Progenitor cell of endocrine pancreas (in vitro differentiated cells): Measurements from ENCODE around the gene HTN3. TPM values are rescaled to one million over a fixed set of nuclear protein-coding genes. Genes with fewer than 3 reads are reported as not detected.

Experiments
- DNase-seq: peaks from one replicate; pipeline ENCODE4 v3.0.0; 2021; ENCODE audit warnings: low spot score; ENCODE audit not compliant: unreplicated experiment
- H3K27ac Mint-ChIP-seq: 2 replicates; pipeline ENCODE4 v1.8.0; 2021; ENCODE audit warnings: mild to moderate bottlenecking, moderate library complexity, mixed read lengths
- H3K27me3 Mint-ChIP-seq: 2 replicates; pipeline ENCODE4 v1.8.0; 2021; ENCODE audit warnings: mixed read lengths
- H3K36me3 Mint-ChIP-seq: 2 replicates; pipeline ENCODE4 v1.8.0; 2022; ENCODE audit warnings: mixed read lengths; ENCODE audit not compliant: insufficient read depth
- H3K4me1 Mint-ChIP-seq: 2 replicates; pipeline ENCODE4 v1.8.0; 2021; ENCODE audit warnings: low read depth, mixed read lengths
- H3K4me3 Mint-ChIP-seq: 2 replicates; pipeline ENCODE4 v1.8.0; 2021; ENCODE audit warnings: low read depth, mild to moderate bottlenecking, moderate library complexity, mixed read lengths
- H3K9me3 Mint-ChIP-seq: 2 replicates; pipeline ENCODE4 v1.8.0; 2021; ENCODE audit warnings: low read depth, mixed read lengths
- total RNA-seq: library from RNA; stranded (reverse); gene quantifications from 2 replicates; pipeline ENCODE4 v1.2.1, GENCODE V29; 2021
- TF ChIP-seq, protein P1 (sequence below): fragments of 200-600 bp; sonication (generic); IDR thresholded peaks from one replicate; pipeline ENCODE4 v1.5.0; 2021; ENCODE audit warnings: antibody characterized with exemption, mild to moderate bottlenecking; ENCODE audit not compliant: unreplicated experiment

The HTN3 gene
- total RNA-seq, 1 donor from 2014 or later: not detected

DNA sequence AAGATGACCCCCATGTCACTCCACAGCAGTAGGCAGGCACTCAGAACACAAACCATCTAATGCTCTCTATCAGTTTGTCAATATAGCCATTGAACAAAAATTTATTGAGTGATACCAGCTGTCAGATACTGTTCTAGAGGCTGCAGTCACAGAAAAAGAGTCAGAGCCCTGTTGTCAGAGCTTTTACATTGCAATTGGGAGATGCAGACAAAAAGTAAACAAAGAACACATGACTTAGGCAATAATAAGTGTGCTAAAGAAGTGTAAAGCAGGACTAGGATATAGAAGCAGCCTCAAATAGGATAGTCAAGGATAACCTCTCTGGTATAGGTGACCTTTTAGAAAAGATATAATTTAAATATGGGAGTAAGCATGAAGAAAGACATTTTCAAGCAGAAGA, 30.9 kb downstream of the HTN3 start:
- peaks cover 10% of the 10 kb centered on the region for H3K9me3 Mint-ChIP-seq
- no peak for DNase-seq
- H3K27ac Mint-ChIP-seq: peak overlapping the region; percentile 1
- H3K36me3 Mint-ChIP-seq: peaks cover 2% of the 10 kb centered on the region
- no peaks in the 10 kb centered on the region for H3K27me3 Mint-ChIP-seq
- peaks cover 7% of the 10 kb centered on the region for H3K4me1 Mint-ChIP-seq
- TF ChIP-seq, protein P1, sequence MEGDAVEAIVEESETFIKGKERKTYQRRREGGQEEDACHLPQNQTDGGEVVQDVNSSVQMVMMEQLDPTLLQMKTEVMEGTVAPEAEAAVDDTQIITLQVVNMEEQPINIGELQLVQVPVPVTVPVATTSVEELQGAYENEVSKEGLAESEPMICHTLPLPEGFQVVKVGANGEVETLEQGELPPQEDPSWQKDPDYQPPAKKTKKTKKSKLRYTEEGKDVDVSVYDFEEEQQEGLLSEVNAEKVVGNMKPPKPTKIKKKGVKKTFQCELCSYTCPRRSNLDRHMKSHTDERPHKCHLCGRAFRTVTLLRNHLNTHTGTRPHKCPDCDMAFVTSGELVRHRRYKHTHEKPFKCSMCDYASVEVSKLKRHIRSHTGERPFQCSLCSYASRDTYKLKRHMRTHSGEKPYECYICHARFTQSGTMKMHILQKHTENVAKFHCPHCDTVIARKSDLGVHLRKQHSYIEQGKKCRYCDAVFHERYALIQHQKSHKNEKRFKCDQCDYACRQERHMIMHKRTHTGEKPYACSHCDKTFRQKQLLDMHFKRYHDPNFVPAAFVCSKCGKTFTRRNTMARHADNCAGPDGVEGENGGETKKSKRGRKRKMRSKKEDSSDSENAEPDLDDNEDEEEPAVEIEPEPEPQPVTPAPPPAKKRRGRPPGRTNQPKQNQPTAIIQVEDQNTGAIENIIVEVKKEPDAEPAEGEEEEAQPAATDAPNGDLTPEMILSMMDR: no peak
- no peak overlapping the region for H3K4me3 Mint-ChIP-seq

DNA sequence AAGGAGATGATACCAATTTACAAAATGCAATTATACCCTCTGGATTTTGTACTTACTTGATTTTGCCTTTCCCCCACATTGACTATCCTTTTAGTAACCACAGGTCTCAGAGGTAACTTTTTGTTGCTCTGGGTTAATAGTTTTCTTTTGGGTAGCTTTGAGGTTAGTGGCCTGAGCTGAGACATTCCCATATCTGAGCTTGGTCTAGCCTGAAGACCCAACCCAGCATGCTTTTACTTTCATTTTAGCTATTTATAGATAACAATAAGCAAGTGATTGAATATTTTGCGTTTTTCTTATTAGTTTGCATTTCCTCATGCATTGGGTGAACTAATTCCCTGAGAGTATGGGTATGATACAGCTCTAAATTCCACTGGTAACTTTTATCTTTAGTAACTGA, 33.7 kb downstream of the HTN3 start:
- TF ChIP-seq, protein P1: no peak
- H3K36me3 Mint-ChIP-seq: no peaks in the 10 kb centered on the region
- no peaks in the 10 kb centered on the region for H3K27me3 Mint-ChIP-seq
- H3K9me3 Mint-ChIP-seq: peaks cover 2% of the 10 kb centered on the region
- no peak overlapping the region for H3K27ac Mint-ChIP-seq
- no peak overlapping the region for H3K4me3 Mint-ChIP-seq
- DNase-seq: no peak
- H3K4me1 Mint-ChIP-seq: peaks cover 20% of the 10 kb centered on the region

DNA sequence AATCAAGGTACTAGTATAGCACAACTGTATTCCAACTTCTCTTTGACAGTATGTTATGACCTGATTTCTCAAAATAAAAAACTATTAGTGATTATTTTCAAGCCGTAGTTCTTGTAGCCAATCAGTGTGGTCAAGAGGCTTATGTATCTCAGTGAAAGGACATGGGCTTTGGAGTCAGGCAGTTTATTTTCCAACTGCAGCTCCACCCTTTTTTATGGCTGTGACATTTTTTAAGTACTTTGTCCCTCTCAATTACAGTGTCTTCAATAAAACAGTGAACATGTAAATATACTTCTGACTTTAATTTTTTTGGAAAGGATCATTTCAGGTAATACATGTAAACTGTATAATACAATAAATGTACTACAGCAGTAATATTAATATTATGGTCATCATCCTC, 51.9 kb downstream of the HTN3 start:
- H3K9me3 Mint-ChIP-seq: peaks cover 3% of the 10 kb centered on the region
- no peak overlapping the region for H3K27ac Mint-ChIP-seq
- no peak for DNase-seq

More for the DNA sequence above, 51.9 kb downstream of the HTN3 start:
- Mint-ChIP-seq H3K36me3 (no peaks in the 10 kb centered on the region), H3K27me3 (no peaks in the 10 kb centered on the region), H3K4me3 (no peak overlapping the region), H3K4me1 (no peaks in the 10 kb centered on the region)
- TF ChIP-seq, protein P1: no peak

Other genes with a start within 250 kb of the HTN3 start
- gene SULT1E1, start 168.3 kb upstream of the HTN3 start, total RNA-seq: 15.3 and 24.9 TPM in 2 replicates
- not detected in 2 replicates for gene CSN1S1, start 97.4 kb upstream of the HTN3 start, total RNA-seq
- not detected in 2 replicates for gene CSN2, start 62.7 kb upstream of the HTN3 start, total RNA-seq
- gene STATH, start 32.5 kb upstream of the HTN3 start, total RNA-seq: not detected in 2 replicates
- gene HTN1, start 22.0 kb downstream of the HTN3 start, total RNA-seq: not detected in 2 replicates
- gene PRR27, start 125.8 kb downstream of the HTN3 start, total RNA-seq: not detected in 2 replicates
- not detected in 2 replicates for gene ODAM, start 167.3 kb downstream of the HTN3 start, total RNA-seq
- gene FDCSP, start 197.7 kb downstream of the HTN3 start, total RNA-seq: not detected in 2 replicates
- not detected in 2 replicates for gene CSN3, start 214.1 kb downstream of the HTN3 start, total RNA-seq